GM18870 (cell line): ENCODE results near the gene CCDC81.
"Not testable (repeated sequence)": the region's sequence is repeated elsewhere in the genome, so short reads cannot be mapped to it uniquely, and the experiment has no call there.

ENCODE experiments used
- ATAC-seq: cut with Tn5 transposase; IDR thresholded peaks from one replicate; pipeline ENCODE4 v1.9.1; 2021; ENCODE audit warnings: moderate library complexity; ENCODE audit not compliant: unreplicated experiment

The CCDC81 gene

DNA sequence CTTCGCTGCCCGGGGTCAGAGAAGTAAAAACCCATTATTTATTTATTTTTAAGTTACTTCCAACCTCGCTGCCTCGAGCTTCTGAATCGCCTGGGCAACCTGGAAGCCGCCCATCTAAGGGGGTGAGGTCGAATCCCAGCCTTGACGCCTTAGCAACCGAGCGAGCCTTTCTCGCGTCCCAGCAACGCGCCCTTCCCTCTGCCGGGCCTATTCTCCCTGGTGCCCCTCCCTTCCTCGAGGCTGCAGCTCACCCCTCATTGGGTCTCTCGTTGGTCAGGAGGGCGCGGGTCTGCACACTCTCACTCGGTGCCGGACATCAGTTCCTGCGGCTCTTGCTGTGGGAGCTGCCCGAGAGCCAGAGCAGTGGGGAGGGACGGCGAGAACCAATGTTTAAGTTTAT, at the start of gene CCDC81:
Gene CCDC81 (plus strand): TSS at position 302 of the 400 bp plus-strand sequence. CDS start 277 bp downstream, outside the sequence.
- ATAC-seq = no peak

DNA sequence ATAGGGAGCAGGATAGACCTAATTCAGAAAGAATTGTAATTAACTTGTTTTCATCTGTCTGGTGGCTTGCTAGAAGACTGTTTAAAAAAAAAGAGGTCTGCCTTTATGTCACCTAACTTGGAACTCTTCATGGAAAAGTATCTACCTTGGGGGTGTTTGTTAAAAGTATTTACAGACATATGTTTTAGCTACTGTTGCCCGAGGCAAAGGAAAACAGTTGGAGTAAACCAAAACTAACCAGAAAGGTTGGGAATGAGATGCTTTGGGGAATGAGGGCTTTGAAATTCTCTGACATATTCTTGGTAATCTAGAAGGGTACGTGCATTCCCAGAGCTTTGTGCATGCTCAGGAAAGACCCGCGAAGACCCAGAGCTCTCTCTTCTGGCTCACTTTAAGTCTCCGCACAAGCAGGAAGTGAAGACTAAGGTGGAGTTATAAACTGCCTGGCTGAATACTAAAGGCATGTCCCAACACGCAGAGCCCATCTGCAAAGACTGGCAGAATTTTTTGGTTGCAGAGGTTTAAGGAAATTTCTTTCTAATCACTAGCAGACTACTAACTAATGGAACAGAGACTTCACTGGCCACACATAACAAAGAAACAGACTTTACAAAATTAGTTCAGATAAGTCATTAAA, 39.4 kb upstream of the CCDC81 start:
- ATAC-seq = no peak

- no peak for ATAC-seq
These were observed 37.5 kb upstream of the CCDC81 start for GRCh38 chr11:86337227-86337626.

GRCh38 chr11:86341382-86341781, 33.3 kb upstream of the CCDC81 start:
- no peak for ATAC-seq

- ATAC-seq = no peak
These were observed 28.2 kb upstream of the CCDC81 start for GRCh38 chr11:86346513-86346912.

GRCh38 chr11:86355256-86355655, 19.4 kb upstream of the CCDC81 start:
- ATAC-seq = no peak

DNA sequence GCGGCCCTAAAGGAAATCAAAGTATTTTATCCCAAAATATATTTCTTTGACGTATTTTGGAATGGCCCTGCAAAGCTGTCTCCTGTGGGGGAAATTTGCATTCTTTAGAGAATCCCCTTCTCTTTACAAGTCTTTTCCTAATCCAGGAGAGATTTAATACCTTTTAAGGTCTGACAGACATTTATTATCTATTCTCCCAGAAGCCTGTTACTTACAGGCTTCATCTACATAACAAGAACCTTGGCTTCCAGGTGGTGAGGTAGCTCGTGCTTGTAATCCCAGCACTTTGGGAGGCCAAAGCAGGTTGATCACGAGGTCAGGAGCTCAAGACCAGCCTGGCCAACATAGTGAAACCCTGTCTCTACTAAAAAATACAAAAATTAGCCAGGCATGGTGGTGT, 17.3 kb upstream of the CCDC81 start:
- not testable (repeated sequence) for ATAC-seq

DNA sequence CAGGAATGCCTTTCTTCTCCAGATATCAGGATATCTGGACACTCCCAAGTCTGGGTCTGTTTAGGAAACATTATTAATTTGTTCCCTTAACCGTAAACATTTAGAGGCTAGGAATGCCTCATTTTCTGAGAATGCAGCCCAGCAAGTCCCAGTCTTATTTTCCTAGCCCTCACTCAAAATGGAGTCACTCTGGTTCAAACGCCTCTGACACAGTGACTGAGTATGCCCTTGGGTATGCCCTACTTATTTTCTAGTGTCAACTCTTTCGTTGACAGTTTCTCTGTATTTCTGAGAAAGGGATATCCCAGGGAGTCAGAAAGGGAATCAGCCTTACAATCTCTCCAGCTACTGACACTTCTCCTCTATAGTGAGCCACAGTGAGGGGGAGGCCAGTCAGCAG, 16.0 kb upstream of the CCDC81 start:
- no peak for ATAC-seq

DNA sequence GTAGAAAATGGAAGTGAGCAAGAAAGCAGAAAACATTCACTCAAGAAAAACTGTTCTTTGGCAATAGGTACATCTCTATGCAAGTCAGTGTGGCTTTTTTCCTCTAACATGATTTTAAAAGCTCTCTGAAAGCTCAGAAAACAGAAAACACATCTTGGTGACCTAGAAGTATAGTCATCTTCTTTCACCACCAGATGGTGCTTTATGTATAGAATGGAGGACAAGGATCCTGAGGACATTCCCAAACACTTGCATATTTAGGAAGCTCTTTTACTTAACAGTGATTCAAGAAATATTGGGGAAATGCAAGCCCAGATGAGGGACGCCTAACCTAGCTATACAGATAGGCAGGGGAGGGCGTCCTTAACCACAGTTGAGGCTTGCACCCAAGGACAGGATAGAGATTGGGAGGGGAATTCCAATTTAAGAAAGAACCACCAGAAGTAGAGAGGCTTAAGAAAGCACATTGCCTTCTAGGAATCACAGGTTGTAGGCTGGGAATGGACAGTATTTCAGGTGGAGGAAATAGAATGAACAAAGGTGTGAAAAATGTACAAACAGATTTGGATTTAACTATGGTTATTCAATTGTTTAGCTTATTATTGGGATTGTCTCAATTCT, 13.8 kb upstream of the CCDC81 start:
- no peak for ATAC-seq

DNA sequence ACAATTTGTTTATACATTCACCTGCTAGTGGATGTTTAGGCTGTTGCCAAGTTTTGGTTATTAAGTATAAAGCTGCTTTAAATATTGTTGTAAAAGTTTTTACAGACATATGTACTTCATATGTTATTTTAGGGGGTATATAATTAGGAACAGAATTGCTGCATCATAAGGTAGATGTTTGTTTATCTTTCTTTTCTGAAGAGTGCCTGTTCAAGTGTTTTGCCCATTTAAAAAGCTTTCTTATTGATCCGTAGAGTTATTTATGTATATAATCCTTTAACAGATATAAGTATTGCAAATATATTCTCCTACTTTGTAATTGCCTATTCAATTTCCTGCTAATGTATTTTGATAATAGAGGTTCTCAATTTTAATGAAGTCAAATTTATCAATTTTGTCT, 11.3 kb upstream of the CCDC81 start:
- ATAC-seq = no peak

- no peak for ATAC-seq
These were observed 9.1 kb upstream of the CCDC81 start for GRCh38 chr11:86365546-86365945.

GRCh38 chr11:86369668-86370067, 5.0 kb upstream of the CCDC81 start:
- no peak for ATAC-seq

- no peak for ATAC-seq
These were observed 4.5 kb upstream of the CCDC81 start for GRCh38 chr11:86370171-86370570.

DNA sequence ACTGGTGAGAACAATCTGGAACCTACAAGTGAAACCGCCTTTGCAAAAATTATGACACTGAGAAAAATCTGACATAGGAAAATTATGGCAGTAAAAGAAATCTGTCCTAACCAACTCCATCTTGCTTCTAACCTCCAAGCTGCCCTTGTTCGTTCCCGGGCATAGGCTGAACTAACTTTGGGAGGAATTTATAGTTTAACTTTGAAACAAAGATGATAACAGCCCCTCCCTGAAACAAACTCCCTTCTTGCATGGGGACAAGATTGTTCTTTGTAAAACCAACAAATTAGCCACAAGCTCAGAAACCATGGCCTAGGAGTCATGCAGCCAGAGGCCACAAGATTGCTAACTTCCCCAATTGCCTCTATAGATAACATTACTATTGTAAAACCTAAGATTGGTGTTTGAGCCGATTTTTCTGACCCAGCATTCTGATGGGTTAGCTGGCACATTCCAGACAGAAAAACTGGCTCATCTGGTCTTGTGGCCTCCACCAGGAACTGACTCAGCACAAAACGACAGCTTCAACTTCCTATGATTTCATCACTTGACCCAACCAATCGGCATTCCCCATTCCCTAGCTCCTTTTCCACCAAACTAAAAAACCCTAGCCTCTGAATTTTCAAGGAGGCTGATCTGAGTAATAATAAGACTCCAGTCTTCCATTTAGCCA, 3.6 kb upstream of the CCDC81 start:
- ATAC-seq = no peak

GRCh38 chr11:86372041-86372440, 2.6 kb upstream of the CCDC81 start:
- ATAC-seq = no peak

DNA sequence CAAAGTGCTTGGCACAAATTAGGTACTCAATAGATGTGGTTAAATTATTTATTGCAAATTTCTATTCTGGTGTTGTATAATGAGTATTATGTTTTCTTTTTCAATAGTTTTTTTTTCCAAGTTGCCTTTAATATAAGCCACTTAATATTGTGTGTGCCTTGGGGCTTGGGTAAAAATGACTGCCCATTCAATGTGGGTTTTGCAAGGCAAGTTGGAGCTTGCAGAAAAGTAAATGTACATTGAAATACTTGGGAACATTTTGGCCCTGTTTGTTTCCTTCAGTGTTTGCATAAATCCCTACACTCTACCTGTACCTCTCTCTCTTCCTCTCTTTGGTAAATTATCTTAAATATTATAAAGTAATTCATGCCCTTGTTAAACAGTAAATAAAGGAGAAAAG, 2.1 kb upstream of the CCDC81 start:
- no peak for ATAC-seq

GRCh38 chr11:86374069-86374468, 618 bp upstream of the CCDC81 start:
- ATAC-seq = no peak

DNA sequence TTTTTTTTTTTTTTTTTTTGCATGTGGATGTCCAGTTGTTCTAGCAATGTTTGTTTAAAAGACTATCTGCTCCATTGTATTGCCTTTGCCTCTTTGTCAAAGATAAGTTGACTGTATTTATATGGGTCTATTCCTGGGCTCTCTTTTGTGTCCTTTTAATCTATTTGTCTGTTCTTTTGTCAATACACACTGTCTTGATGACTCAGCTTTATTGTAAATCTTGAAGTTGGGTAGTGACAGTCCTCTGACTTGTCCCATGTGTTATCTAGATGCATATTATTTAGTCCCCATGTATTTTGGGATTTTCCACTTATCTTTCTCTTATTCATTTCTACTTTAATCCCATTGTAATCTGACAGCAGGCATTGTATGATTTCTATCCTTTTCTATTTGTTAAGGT, 3.3 kb downstream of the CCDC81 start:
- no peak for ATAC-seq

DNA sequence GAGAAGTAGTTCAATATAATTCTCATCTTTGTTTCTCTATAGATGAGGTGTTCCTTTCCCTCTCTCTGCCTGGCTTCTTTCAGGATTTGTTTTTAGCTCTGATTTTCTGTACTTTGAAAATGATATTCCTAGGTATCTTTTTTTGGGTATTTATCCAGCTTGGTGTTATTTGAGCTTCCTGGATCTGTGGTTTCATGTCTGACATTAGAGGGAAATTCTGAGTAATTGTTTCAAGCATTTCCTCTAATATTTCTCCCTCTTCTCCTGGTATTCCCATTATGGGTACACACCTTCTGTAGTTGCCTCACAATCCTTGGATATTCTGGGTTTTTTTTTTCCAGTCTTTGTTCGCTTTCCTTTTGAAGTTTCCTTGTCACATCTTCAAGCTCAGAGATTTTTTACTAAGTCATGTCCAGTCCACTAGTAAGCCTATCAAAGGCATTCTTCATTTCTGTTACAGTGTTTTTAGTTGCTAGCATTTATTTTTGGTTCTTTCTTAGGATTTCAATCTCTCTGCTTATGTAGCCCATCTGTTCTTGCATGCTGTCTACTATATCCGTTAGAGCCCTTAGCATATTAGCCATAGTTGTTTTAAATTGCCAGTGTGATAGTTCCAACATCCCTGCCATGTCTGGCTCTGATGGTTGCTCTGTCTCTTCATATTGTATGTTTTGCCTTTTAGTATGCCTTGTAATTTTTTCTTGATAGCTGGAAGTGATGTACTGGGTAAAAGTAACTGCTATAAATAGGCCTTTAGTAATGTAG, 5.8 kb downstream of the CCDC81 start:
- ATAC-seq = no peak

- ATAC-seq = no peak
These were observed 8.6 kb downstream of the CCDC81 start for GRCh38 chr11:86383041-86383955.

- no peak for ATAC-seq
These were observed 11.6 kb downstream of the CCDC81 start for GRCh38 chr11:86386283-86386682.
